ENCODE results near the gene MNDA. TPM values are rescaled to one million over a fixed set of nuclear protein-coding genes. Genes with fewer than 3 reads are reported as not detected.

The MNDA gene
- total RNA-seq (2014; rRNA removed; shearing (Covaris generic)), result not detected in 2 replicates

GRCh38 chr1:158830904-158831507 lies at the start of gene MNDA:
MNDA (plus strand) TSS chr1:158831351; CDS start chr1:158842154, 10,803 bp downstream.
- DNase-seq (ENCODE audit: low spot score), result no peak

- no peak for DNase-seq (ENCODE audit: low spot score)
These were observed 37.5 kb upstream of the MNDA start for GRCh38 chr1:158793604-158794003.

GRCh38 chr1:158794247-158794646 lies 36.9 kb upstream of the MNDA start:
- no peak for DNase-seq (ENCODE audit: low spot score)

GRCh38 chr1:158798531-158798930 lies 32.6 kb upstream of the MNDA start:
- no peak for DNase-seq (ENCODE audit: low spot score)

GRCh38 chr1:158799689-158800088 lies 31.5 kb upstream of the MNDA start:
- no peak for DNase-seq (ENCODE audit: low spot score)

GRCh38 chr1:158800526-158800925 lies 30.6 kb upstream of the MNDA start:
- DNase-seq (ENCODE audit: low spot score), result no peak

GRCh38 chr1:158801396-158801795 lies 29.8 kb upstream of the MNDA start:
- no peak for DNase-seq (ENCODE audit: low spot score)

- DNase-seq (ENCODE audit: low spot score), result no peak
These were observed 27.5 kb upstream of the MNDA start for GRCh38 chr1:158803678-158804077.

- no peak for DNase-seq (ENCODE audit: low spot score)
These were observed 24.1 kb upstream of the MNDA start for GRCh38 chr1:158806916-158807536.

GRCh38 chr1:158809256-158809655 lies 21.9 kb upstream of the MNDA start:
- DNase-seq (ENCODE audit: low spot score), result no peak

- DNase-seq (ENCODE audit: low spot score), result no peak
These were observed 21.3 kb upstream of the MNDA start for GRCh38 chr1:158809862-158810261.

- no peak for DNase-seq (ENCODE audit: low spot score)
These were observed 20.8 kb upstream of the MNDA start for GRCh38 chr1:158810311-158810710.

GRCh38 chr1:158812336-158812735 lies 18.8 kb upstream of the MNDA start:
- DNase-seq (ENCODE audit: low spot score), result no peak

- no peak for DNase-seq (ENCODE audit: low spot score)
These were observed 18.0 kb upstream of the MNDA start for GRCh38 chr1:158813164-158813563.

GRCh38 chr1:158814970-158815369 lies 16.2 kb upstream of the MNDA start:
- no peak for DNase-seq (ENCODE audit: low spot score)

- no peak for DNase-seq (ENCODE audit: low spot score)
These were observed 12.6 kb upstream of the MNDA start for GRCh38 chr1:158818560-158818959.

- no peak for DNase-seq (ENCODE audit: low spot score)
These were observed 12.1 kb upstream of the MNDA start for GRCh38 chr1:158818975-158819431.

- DNase-seq (ENCODE audit: low spot score), result no peak
These were observed 11.4 kb upstream of the MNDA start for GRCh38 chr1:158819461-158820443.

- DNase-seq (ENCODE audit: low spot score), result no peak
These were observed 9.4 kb upstream of the MNDA start for GRCh38 chr1:158821723-158822122.

GRCh38 chr1:158830074-158830677 lies 975 bp upstream of the MNDA start:
- DNase-seq (ENCODE audit: low spot score), result no peak

- DNase-seq (ENCODE audit: low spot score), result no peak
These were observed 2.1 kb downstream of the MNDA start for GRCh38 chr1:158833264-158833663.

GRCh38 chr1:158836038-158836437 lies 4.9 kb downstream of the MNDA start:
- no peak for DNase-seq (ENCODE audit: low spot score)

All from HT-29 (cell line).